ENCODE results near the gene GNAQ.
"Not testable (repeated sequence)": the region's sequence is repeated elsewhere in the genome, so short reads cannot be mapped to it uniquely, and the experiment has no call there.

Gene GNAQ

GRCh38 chr9:77896938-77897667 is 134.5 kb downstream of the GNAQ start:
- no peak for DNase-seq

GRCh38 chr9:77896269-77896937 is 135.2 kb downstream of the GNAQ start:
- DNase-seq: no peak

- no peak for DNase-seq
These were observed 137.9 kb downstream of the GNAQ start for GRCh38 chr9:77893706-77894105.

- DNase-seq: no peak
These were observed 138.6 kb downstream of the GNAQ start for GRCh38 chr9:77892955-77893514.

- no peak for DNase-seq
These were observed 139.4 kb downstream of the GNAQ start for GRCh38 chr9:77892171-77892570.

- no peak for DNase-seq
These were observed 140.3 kb downstream of the GNAQ start for GRCh38 chr9:77891128-77891800.

GRCh38 chr9:77887662-77888061 is 143.9 kb downstream of the GNAQ start:
- no peak for DNase-seq

GRCh38 chr9:77885104-77885672 is 146.4 kb downstream of the GNAQ start:
- DNase-seq: no peak

- DNase-seq: no peak
These were observed 147.5 kb downstream of the GNAQ start for GRCh38 chr9:77883846-77884771.

- no peak for DNase-seq
These were observed 148.5 kb downstream of the GNAQ start for GRCh38 chr9:77883133-77883532.

- DNase-seq: no peak
These were observed 149.3 kb downstream of the GNAQ start for GRCh38 chr9:77882294-77882693.

- DNase-seq: not testable (repeated sequence)
These were observed 150.0 kb downstream of the GNAQ start for GRCh38 chr9:77881634-77882033.

GRCh38 chr9:77881111-77881510 is 150.5 kb downstream of the GNAQ start:
- no peak for DNase-seq

GRCh38 chr9:77879437-77879943 is 152.1 kb downstream of the GNAQ start:
- no peak for DNase-seq

GRCh38 chr9:77878793-77879192 is 152.8 kb downstream of the GNAQ start:
- not testable (repeated sequence) for DNase-seq

- no peak for DNase-seq
These were observed 153.6 kb downstream of the GNAQ start for GRCh38 chr9:77877976-77878375.

- DNase-seq: no peak
These were observed 155.0 kb downstream of the GNAQ start for GRCh38 chr9:77876590-77876989.

- DNase-seq: no peak
These were observed 155.5 kb downstream of the GNAQ start for GRCh38 chr9:77876091-77876490.

- DNase-seq: no peak
These were observed 158.7 kb downstream of the GNAQ start for GRCh38 chr9:77872863-77873262.

- no peak for DNase-seq
These were observed 159.4 kb downstream of the GNAQ start for GRCh38 chr9:77872177-77872576.

- no peak for DNase-seq
These were observed 160.1 kb downstream of the GNAQ start for GRCh38 chr9:77871483-77871882.

GRCh38 chr9:77866878-77867277 is 164.7 kb downstream of the GNAQ start:
- DNase-seq: no peak

Data from T1000 (cell line).